HG03342 (cell line): ENCODE measurements around the gene ERMAP.
A peak's percentile ranks its signal among the peaks of the same experiment; 100 is the strongest.

ENCODE experiments used
- ATAC-seq: cut with Tn5 transposase; IDR thresholded peaks from one replicate; pipeline ENCODE4 v1.9.1; 2021; ENCODE audit warnings: mild to moderate bottlenecking, moderate library complexity; ENCODE audit not compliant: unreplicated experiment

ERMAP gene

GRCh38 chr1:42816585-42817439 is at the start of gene ERMAP, which contains the start of gene SVBP:
TSS of gene ERMAP (plus strand) at chr1:42817122. CDS start at chr1:42830449, 13,327 bp downstream.
TSS of gene SVBP (minus strand) at chr1:42817397. CDS start at chr1:42816544, 853 bp downstream.
- ATAC-seq: peak; percentile 72

GRCh38 chr1:42767510-42768000 is 49.4 kb upstream of the ERMAP start:
- ATAC-seq: peak; percentile 14

GRCh38 chr1:42768172-42768571 is 48.8 kb upstream of the ERMAP start:
- no peak for ATAC-seq

- no peak for ATAC-seq
These were observed 47.1 kb upstream of the ERMAP start for GRCh38 chr1:42769811-42770210.

- ATAC-seq: no peak
These were observed 43.5 kb upstream of the ERMAP start for GRCh38 chr1:42773420-42773819.

GRCh38 chr1:42774928-42775526 is 41.9 kb upstream of the ERMAP start:
- no peak for ATAC-seq

GRCh38 chr1:42776502-42776901 is 40.4 kb upstream of the ERMAP start:
- no peak for ATAC-seq

GRCh38 chr1:42777852-42778251 is 39.1 kb upstream of the ERMAP start:
- ATAC-seq: no peak

GRCh38 chr1:42779725-42780124 is 37.2 kb upstream of the ERMAP start:
- ATAC-seq: no peak

- no peak for ATAC-seq
These were observed 36.7 kb upstream of the ERMAP start for GRCh38 chr1:42780176-42780575.

- no peak for ATAC-seq
These were observed 33.8 kb upstream of the ERMAP start for GRCh38 chr1:42783092-42783491.

GRCh38 chr1:42784547-42784945 is 32.4 kb upstream of the ERMAP start:
- ATAC-seq: no peak

- ATAC-seq: no peak
These were observed 31.8 kb upstream of the ERMAP start, which contains the start of gene TMEM269 for GRCh38 chr1:42784946-42785693. TSS of gene TMEM269 (plus strand) at chr1:42784991. CDS start at chr1:42789894, 4,903 bp downstream.

- no peak for ATAC-seq
These were observed 30.8 kb upstream of the ERMAP start for GRCh38 chr1:42786097-42786496.

GRCh38 chr1:42788021-42788420 is 28.9 kb upstream of the ERMAP start:
- no peak for ATAC-seq

- ATAC-seq: no peak
These were observed 23.1 kb upstream of the ERMAP start for GRCh38 chr1:42793824-42794223.

- no peak for ATAC-seq
These were observed 19.5 kb upstream of the ERMAP start for GRCh38 chr1:42797414-42797813.

- ATAC-seq: no peak
These were observed 18.9 kb upstream of the ERMAP start for GRCh38 chr1:42797979-42798378.

GRCh38 chr1:42801832-42802473 is 15.0 kb upstream of the ERMAP start:
- ATAC-seq: no peak

- no peak for ATAC-seq
These were observed 10.8 kb upstream of the ERMAP start for GRCh38 chr1:42806171-42806570.

GRCh38 chr1:42806593-42806992 is 10.3 kb upstream of the ERMAP start:
- ATAC-seq: no peak
